ENCODE data around the gene BCAR1. TPM values are rescaled to one million over a fixed set of nuclear protein-coding genes. Genes with fewer than 3 reads are reported as not detected.

The BCAR1 gene
- total RNA-seq, 1 experiment from 2014 or later: 95.6 TPM

- DNase-seq (ENCODE audit: low spot score) (no peak), ATAC-seq (no peak)
- ChIA-PET CTCF (interaction anchor here (0.7 to 1.5 kb wide), 4 partner anchors 14 to 69 kb away, joined by 3 to 8 read pairs (median 6); no protein-coding TSS in a partner anchor), POLR2A (interaction anchor here (7.0 kb wide), 1 partner anchor 13 kb away, joined by 57 read pairs; no protein-coding TSS in a partner anchor)
- Mint-ChIP-seq H3K4me1 (peaks cover 26% of the 10 kb centered on the region), H3K27ac (no peak overlapping the region), H3K36me3 (no peaks in the 10 kb centered on the region), H3K4me3 (no peak overlapping the region), H3K27me3 (ENCODE audit: low read depth) (no peaks in the 10 kb centered on the region), H3K9me3 (no peaks in the 10 kb centered on the region)
- TF ChIP-seq NR3C1 (CRISPR knock-in tag; conservative IDR thresholded peaks at IDR 0.05; ENCODE audit: low read depth): no peak
- no peak for TF ChIP-seq NFE2L1 (CRISPR knock-in tag; IDR thresholded peaks at IDR 0.05)
- TF ChIP-seq KAT7 (CRISPR knock-in tag; IDR thresholded peaks at IDR 0.05; ENCODE audit: borderline replicate concordance): no peak
- TF ChIP-seq ZBTB43 (CRISPR knock-in tag; IDR thresholded peaks at IDR 0.05): no peak
- no peak for TF ChIP-seq ZNF232 (CRISPR knock-in tag; IDR thresholded peaks at IDR 0.05)
- TF ChIP-seq NR1H2 (CRISPR knock-in tag; IDR thresholded peaks at IDR 0.05): no peak
- TF ChIP-seq ZNF671 (CRISPR knock-in tag; IDR thresholded peaks at IDR 0.05): no peak
- TF ChIP-seq, protein P1, sequence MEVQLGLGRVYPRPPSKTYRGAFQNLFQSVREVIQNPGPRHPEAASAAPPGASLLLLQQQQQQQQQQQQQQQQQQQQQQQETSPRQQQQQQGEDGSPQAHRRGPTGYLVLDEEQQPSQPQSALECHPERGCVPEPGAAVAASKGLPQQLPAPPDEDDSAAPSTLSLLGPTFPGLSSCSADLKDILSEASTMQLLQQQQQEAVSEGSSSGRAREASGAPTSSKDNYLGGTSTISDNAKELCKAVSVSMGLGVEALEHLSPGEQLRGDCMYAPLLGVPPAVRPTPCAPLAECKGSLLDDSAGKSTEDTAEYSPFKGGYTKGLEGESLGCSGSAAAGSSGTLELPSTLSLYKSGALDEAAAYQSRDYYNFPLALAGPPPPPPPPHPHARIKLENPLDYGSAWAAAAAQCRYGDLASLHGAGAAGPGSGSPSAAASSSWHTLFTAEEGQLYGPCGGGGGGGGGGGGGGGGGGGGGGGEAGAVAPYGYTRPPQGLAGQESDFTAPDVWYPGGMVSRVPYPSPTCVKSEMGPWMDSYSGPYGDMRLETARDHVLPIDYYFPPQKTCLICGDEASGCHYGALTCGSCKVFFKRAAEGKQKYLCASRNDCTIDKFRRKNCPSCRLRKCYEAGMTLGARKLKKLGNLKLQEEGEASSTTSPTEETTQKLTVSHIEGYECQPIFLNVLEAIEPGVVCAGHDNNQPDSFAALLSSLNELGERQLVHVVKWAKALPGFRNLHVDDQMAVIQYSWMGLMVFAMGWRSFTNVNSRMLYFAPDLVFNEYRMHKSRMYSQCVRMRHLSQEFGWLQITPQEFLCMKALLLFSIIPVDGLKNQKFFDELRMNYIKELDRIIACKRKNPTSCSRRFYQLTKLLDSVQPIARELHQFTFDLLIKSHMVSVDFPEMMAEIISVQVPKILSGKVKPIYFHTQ (CRISPR knock-in tag; IDR thresholded peaks at IDR 0.05): no peak
- TF ChIP-seq, protein P2, sequence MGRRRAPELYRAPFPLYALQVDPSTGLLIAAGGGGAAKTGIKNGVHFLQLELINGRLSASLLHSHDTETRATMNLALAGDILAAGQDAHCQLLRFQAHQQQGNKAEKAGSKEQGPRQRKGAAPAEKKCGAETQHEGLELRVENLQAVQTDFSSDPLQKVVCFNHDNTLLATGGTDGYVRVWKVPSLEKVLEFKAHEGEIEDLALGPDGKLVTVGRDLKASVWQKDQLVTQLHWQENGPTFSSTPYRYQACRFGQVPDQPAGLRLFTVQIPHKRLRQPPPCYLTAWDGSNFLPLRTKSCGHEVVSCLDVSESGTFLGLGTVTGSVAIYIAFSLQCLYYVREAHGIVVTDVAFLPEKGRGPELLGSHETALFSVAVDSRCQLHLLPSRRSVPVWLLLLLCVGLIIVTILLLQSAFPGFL (CRISPR knock-in tag; IDR thresholded peaks at IDR 0.05; ENCODE audit: borderline replicate concordance): no peak
- no peak for TF ChIP-seq RORB (CRISPR knock-in tag; IDR thresholded peaks at IDR 0.05)
- TF ChIP-seq, protein P3, sequence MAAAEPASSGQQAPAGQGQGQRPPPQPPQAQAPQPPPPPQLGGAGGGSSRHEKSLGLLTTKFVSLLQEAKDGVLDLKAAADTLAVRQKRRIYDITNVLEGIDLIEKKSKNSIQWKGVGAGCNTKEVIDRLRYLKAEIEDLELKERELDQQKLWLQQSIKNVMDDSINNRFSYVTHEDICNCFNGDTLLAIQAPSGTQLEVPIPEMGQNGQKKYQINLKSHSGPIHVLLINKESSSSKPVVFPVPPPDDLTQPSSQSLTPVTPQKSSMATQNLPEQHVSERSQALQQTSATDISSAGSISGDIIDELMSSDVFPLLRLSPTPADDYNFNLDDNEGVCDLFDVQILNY (CRISPR knock-in tag; IDR thresholded peaks at IDR 0.05): no peak
- TF ChIP-seq USF2 (CRISPR knock-in tag; IDR thresholded peaks at IDR 0.05): no peak
- TF ChIP-seq JUN (CRISPR knock-in tag; IDR thresholded peaks at IDR 0.05): no peak
These were observed 16.3 kb upstream of the BCAR1 start for GRCh38 chr16:75267631-75268264.

- ChIA-PET CTCF (interaction anchor here (0.7 to 1.6 kb wide), 5 partner anchors 13 to 119 kb away, joined by 3 to 6 read pairs (median 6); no protein-coding TSS in a partner anchor), POLR2A (interaction anchor here (0.9 to 7.0 kb wide), 4 partner anchors 9 to 228 kb away, joined by 3 to 57 read pairs (median 3); partner anchors contain the start of gene CHST6)
- H3K27ac Mint-ChIP-seq: peak overlapping the region; percentile 90; the same call in 1 of the 2 replicates
- peaks cover 32% of the 10 kb centered on the region for H3K4me1 Mint-ChIP-seq
- peak overlapping the region; percentile 74 for H3K4me3 Mint-ChIP-seq
- H3K36me3 Mint-ChIP-seq: no peaks in the 10 kb centered on the region
- no peak for DNase-seq (ENCODE audit: low spot score)
- TF ChIP-seq, protein P3 (CRISPR knock-in tag; IDR thresholded peaks at IDR 0.05): no peak
- TF ChIP-seq ZBTB43 (CRISPR knock-in tag; IDR thresholded peaks at IDR 0.05) (no peak), ZNF671 (CRISPR knock-in tag; IDR thresholded peaks at IDR 0.05) (no peak), NFE2L1 (CRISPR knock-in tag; IDR thresholded peaks at IDR 0.05) (no peak), SP1 (CRISPR knock-in tag; conservative IDR thresholded peaks at IDR 0.05) (0 out of 2 replicates have a peak, but pooled peaks have one; percentile 7), SMAD3 (CRISPR knock-in tag; IDR thresholded peaks at IDR 0.05; ENCODE audit: borderline replicate concordance) (no peak)
- ATAC-seq: no peak
- no peaks in the 10 kb centered on the region for H3K9me3 Mint-ChIP-seq
- H3K27me3 Mint-ChIP-seq (ENCODE audit: low read depth): no peaks in the 10 kb centered on the region
These were observed 15.6 kb upstream of the BCAR1 start for GRCh38 chr16:75266738-75267630.

Measured in WTC11 (cell line).